Measurements from ENCODE around the gene ZNF512B.
"Not testable (repeated sequence)": the region's sequence is repeated elsewhere in the genome, so short reads cannot be mapped to it uniquely, and the experiment has no call there.

The ZNF512B gene

GRCh38 chr20:63929473-63929883 lies 40.3 kb downstream of the ZNF512B start:
- DNase-seq, result not testable (repeated sequence)

GRCh38 chr20:63929071-63929470 lies 40.7 kb downstream of the ZNF512B start:
- DNase-seq, result no peak

DNA sequence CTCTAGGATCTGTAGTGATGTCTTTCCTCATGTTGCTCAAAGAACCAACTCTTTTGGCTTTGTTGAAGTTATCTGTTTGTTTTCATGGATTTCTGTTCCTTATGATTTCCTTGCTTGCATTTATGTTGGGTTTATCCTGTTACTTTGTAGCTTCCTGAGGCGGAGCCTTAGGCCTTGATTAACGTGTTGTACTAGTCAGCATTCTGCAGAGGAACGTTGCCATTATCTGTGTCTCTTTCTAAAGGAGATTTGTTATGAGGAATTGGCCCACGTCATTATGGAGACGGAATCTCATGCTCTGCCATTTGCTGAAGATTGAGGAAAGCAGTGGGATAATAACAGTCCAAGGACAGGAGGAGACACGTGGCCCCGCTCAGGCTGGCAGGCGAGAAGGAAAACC lies 43.4 kb downstream of the ZNF512B start:
- DNase-seq, result no peak

- no peak for DNase-seq
These were observed 45.5 kb downstream of the ZNF512B start for GRCh38 chr20:63924241-63924640.

GRCh38 chr20:63923651-63924050 lies 46.1 kb downstream of the ZNF512B start:
- no peak for DNase-seq

GRCh38 chr20:63920226-63920625 lies 49.5 kb downstream of the ZNF512B start:
- DNase-seq, result no peak

DNA sequence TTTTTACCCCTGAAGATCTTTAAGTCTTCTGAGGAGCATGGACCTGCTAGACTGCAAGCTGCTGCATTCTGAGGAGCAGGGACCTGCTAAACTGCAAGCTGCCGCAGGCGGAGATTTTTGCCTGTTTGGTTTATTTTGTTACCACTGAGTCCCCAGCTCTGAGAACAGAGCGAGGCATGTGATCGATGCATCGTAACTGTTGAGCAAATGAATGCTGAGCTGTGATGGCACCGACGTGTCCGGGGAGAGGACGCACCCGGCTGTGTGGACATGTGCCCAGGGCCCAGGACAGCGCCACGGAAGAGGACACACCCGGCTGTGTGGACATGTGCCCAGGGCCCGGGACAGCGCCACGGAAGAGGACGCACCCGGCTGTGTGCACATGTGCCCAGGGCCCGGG lies 50.6 kb downstream of the ZNF512B start:
- DNase-seq, result no peak

GRCh38 chr20:63917811-63918210 lies 51.9 kb downstream of the ZNF512B start:
- no peak for DNase-seq

- not testable (repeated sequence) for DNase-seq
These were observed 53.3 kb downstream of the ZNF512B start for GRCh38 chr20:63916371-63916939.

DNA sequence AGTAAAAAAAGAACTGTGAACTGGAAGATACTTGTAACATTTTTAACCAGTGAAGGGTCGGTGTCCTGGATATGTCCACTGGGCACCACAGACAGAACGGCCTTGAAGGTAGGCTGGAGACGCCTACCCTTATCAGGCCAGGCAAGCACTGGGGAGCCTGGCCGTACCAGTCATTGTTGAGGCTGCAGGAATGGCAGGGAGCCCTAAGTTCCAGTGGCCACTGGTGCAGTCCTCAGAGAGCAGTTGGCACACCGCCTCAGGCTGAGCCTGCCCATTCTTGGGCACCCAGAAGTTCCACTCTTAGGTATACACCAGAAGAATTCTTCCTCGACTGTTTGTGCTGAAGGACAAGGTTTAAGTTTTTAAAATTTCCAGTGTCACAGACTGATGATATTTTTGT lies 54.3 kb downstream of the ZNF512B start:
- DNase-seq, result no peak

- DNase-seq, result no peak
These were observed 56.0 kb downstream of the ZNF512B start for GRCh38 chr20:63913768-63914167.

- no peak for DNase-seq
These were observed 58.6 kb downstream of the ZNF512B start for GRCh38 chr20:63911176-63911575.

- no peak for DNase-seq
These were observed 61.6 kb downstream of the ZNF512B start for GRCh38 chr20:63908008-63908682.

Data from NCI-H446 treated with DMSO at 0.1 percent for 48 hours (cell line).